Neural cell (in vitro differentiated cells): Measurements from ENCODE around the gene DMRT1. TPM values are rescaled to one million over a fixed set of nuclear protein-coding genes. Genes with fewer than 3 reads are reported as not detected.

Experiments
- H2AFZ ChIP-seq: fragments of 200-600, 300-800 bp; sonication (generic), shearing (Covaris generic); 2 replicates; pipeline ENCODE4 v1.6.0; 2014; ENCODE audit warnings: low read depth, mild to moderate bottlenecking, antibody characterized with exemption, low read length, moderate library complexity
- H3F3A ChIP-seq: fragments of 200-600 bp; shearing (Covaris generic); 2 replicates; pipeline ENCODE4 v1.6.1; 2016; ENCODE audit warnings: mild to moderate bottlenecking, moderate library complexity, mixed read lengths, antibody characterized with exemption, low read length; ENCODE audit not compliant: insufficient read depth, poor library complexity, severe bottlenecking
- H3K27ac ChIP-seq: fragments of 200-600, 300-800 bp; sonication (generic), shearing (Covaris generic); 2 replicates; pipeline ENCODE4 v1.5.1; 2014; ENCODE audit warnings: mild to moderate bottlenecking, low read length, moderate library complexity
- H3K27me3 ChIP-seq: fragments of 300-800, 200-600 bp; sonication (generic), shearing (Covaris generic); 2 replicates; pipeline ENCODE4 v1.6.0; 2014; ENCODE audit warnings: mild to moderate bottlenecking, low read depth, low read length, moderate library complexity; ENCODE audit not compliant: insufficient read depth
- H3K36me3 ChIP-seq: fragments of 300-800, 200-600 bp; sonication (generic), shearing (Covaris generic); 2 replicates; pipeline ENCODE4 v1.5.1; 2014; ENCODE audit warnings: mild to moderate bottlenecking, antibody characterized with exemption, low read length, moderate library complexity; ENCODE audit not compliant: insufficient read depth
- H3K4me2 ChIP-seq: fragments of 300-800, 200-600 bp; sonication (generic), shearing (Covaris generic); 2 replicates; pipeline ENCODE4 v1.6.0; 2014; ENCODE audit warnings: mild to moderate bottlenecking, low read length
- H3K4me3 ChIP-seq: fragments of 300-800, 200-600 bp; sonication (generic), shearing (Covaris generic); 2 replicates; pipeline ENCODE4 v1.5.1; 2014; ENCODE audit warnings: mild to moderate bottlenecking, low read length, moderate library complexity
- H3K79me2 ChIP-seq: fragments of 200-600 bp; shearing (Covaris generic); replicated peaks from 2 replicates; pipeline ENCODE4 v1.6.0; 2014; ENCODE audit warnings: mild to moderate bottlenecking, low read length, moderate library complexity; ENCODE audit not compliant: insufficient read depth
- H3K9ac ChIP-seq: fragments of 300-800, 200-600 bp; sonication (generic), shearing (Covaris generic); 2 replicates; pipeline ENCODE4 v1.6.1; 2016; ENCODE audit warnings: mild to moderate bottlenecking, low read length, mixed read lengths
- H3K9me2 ChIP-seq: fragments of 200-600 bp; shearing (Covaris generic); 2 replicates; pipeline ENCODE4 v1.6.1; 2016; ENCODE audit warnings: mild to moderate bottlenecking, low read length, mixed read lengths; ENCODE audit not compliant: insufficient read depth
- H3K9me3 ChIP-seq: fragments of 200-600, 300-800 bp; sonication (generic), shearing (Covaris generic); 2 replicates; pipeline ENCODE4 v1.6.1; 2016; ENCODE audit warnings: mild to moderate bottlenecking, mixed run types, low read length, moderate library complexity, mixed read lengths
- H4K20me1 ChIP-seq: fragments of 200-600 bp; shearing (Covaris generic); 2 replicates; pipeline ENCODE4 v1.6.1; 2016; ENCODE audit warnings: mild to moderate bottlenecking, mixed run types; ENCODE audit not compliant: insufficient read depth
- CTCF ChIP-seq: fragments of 450-650 bp; IDR thresholded peaks from 2 replicates; pipeline ENCODE4 v1.5.1; 2014; ENCODE audit warnings: antibody characterized with exemption, mild to moderate bottlenecking, moderate library complexity; ENCODE audit not compliant: poor library complexity, severe bottlenecking
- EZH2 ChIP-seq: fragments of 200-600, 300-800 bp; shearing (Covaris generic), sonication (generic); IDR thresholded peaks from 2 replicates; pipeline ENCODE4 v1.6.1; 2014; ENCODE audit warnings: antibody characterized with exemption, low read length, borderline replicate concordance, mild to moderate bottlenecking; ENCODE audit not compliant: insufficient read depth, poor library complexity, severe bottlenecking
- MXI1 ChIP-seq: fragments of 450-650 bp; conservative IDR thresholded peaks from 2 replicates; pipeline ENCODE4 v1.6.1; 2014; ENCODE audit warnings: antibody characterized with exemption, mild to moderate bottlenecking; ENCODE audit not compliant: poor library complexity, severe bottlenecking
- POLR2AphosphoS5 ChIP-seq: IDR thresholded peaks from 2 replicates; pipeline ENCODE4 v1.6.1; 2012
- RAD21 ChIP-seq: fragments of 450-650 bp; conservative IDR thresholded peaks from 2 replicates; pipeline ENCODE4 v1.6.1; 2014; ENCODE audit warnings: antibody characterized with exemption, mild to moderate bottlenecking, moderate library complexity
- polyA plus RNA-seq: library from polyadenylated mRNA; depleted of rRNA; stranded (reverse); fragments of >200 nt; gene quantifications from 2 replicates; pipeline ENCODE4 v1.2.3, GENCODE V29; 2014

Gene DMRT1
- polyA plus RNA-seq, 1 donor from 2014 or later = 0.26 TPM

- Histone ChIP-seq H3K79me2 (no peaks in the 10 kb centered on the region), H3F3A (no peaks in the 10 kb centered on the region), H3K36me3 (no peaks in the 10 kb centered on the region), H3K4me3 (no peak overlapping the region), H3K9ac (no peak overlapping the region), H2AFZ (no peak overlapping the region), H4K20me1 (no peaks in the 10 kb centered on the region), H3K9me2 (no peaks in the 10 kb centered on the region), H3K9me3 (no peaks in the 10 kb centered on the region), H3K27ac (no peak overlapping the region), H3K27me3 (peaks cover 92% of the 10 kb centered on the region), H3K4me2 (no peak overlapping the region)
- TF ChIP-seq POLR2AphosphoS5 (peak; percentile 67), CTCF (no peak)
Measured at GRCh38 chr9:967903-968641, 126.6 kb downstream of the DMRT1 start.

GRCh38 chr9:969310-970150 lies 128.0 kb downstream of the DMRT1 start:
- Histone ChIP-seq H3K27ac (no peak overlapping the region), H3K4me3 (peak overlapping the region; percentile 12), H3K79me2 (no peaks in the 10 kb centered on the region), H2AFZ (no peak overlapping the region), H3F3A (no peaks in the 10 kb centered on the region), H3K27me3 (peaks cover 98% of the 10 kb centered on the region), H3K36me3 (no peaks in the 10 kb centered on the region), H3K4me2 (no peak overlapping the region), H3K9me2 (no peaks in the 10 kb centered on the region), H3K9me3 (no peaks in the 10 kb centered on the region), H4K20me1 (no peaks in the 10 kb centered on the region), H3K9ac (no peak overlapping the region)
- TF ChIP-seq MXI1 = no peak
- no peak for TF ChIP-seq RAD21
- peak; percentile 2 for TF ChIP-seq POLR2AphosphoS5
- TF ChIP-seq EZH2 = peak; percentile 40

- no peak overlapping the region for H3K4me3 ChIP-seq
- H3K4me2 ChIP-seq = no peak overlapping the region
Measured at GRCh38 chr9:970151-970996, 128.9 kb downstream of the DMRT1 start.

More at GRCh38 chr9:970151-970996, 128.9 kb downstream of the DMRT1 start:
- H3K27ac ChIP-seq = no peak overlapping the region
- H3K9me3 ChIP-seq = no peaks in the 10 kb centered on the region
- TF ChIP-seq RAD21 = no peak
- TF ChIP-seq EZH2 = peak; percentile 79
- peaks cover 99% of the 10 kb centered on the region for H3K27me3 ChIP-seq
- H3K9ac ChIP-seq = no peak overlapping the region
- no peaks in the 10 kb centered on the region for H3K9me2 ChIP-seq
- H4K20me1 ChIP-seq = no peaks in the 10 kb centered on the region
- H3F3A ChIP-seq = no peaks in the 10 kb centered on the region
- no peaks in the 10 kb centered on the region for H3K36me3 ChIP-seq
- H3K79me2 ChIP-seq = no peaks in the 10 kb centered on the region
- H2AFZ ChIP-seq = no peak overlapping the region
